Coronary artery (tissue), 2 donors: Measurements from ENCODE around the gene CCDC175.

Source experiments
- DNase-seq: peaks from one replicate; pipeline ENCODE4 v3.0.0-alpha.2; 2017; ENCODE audit warnings: low spot score
- H3K27ac ChIP-seq, 2 donors: fragments of 200-600 bp; sonication (generic); one replicate each; pipeline ENCODE4 v1.5.1; 2016 to 2019
- H3K4me3 ChIP-seq: fragments of 200-600 bp; sonication (generic); 2 replicates; pipeline ENCODE4 v1.5.1; 2016; ENCODE audit warnings: mild to moderate bottlenecking, moderate library complexity
- TF ChIP-seq, protein P1 (sequence below): fragments of 200-600 bp; sonication (generic); IDR thresholded peaks from one replicate; pipeline ENCODE4 v1.5.1; 2019; ENCODE audit warnings: antibody characterized with exemption

Gene CCDC175

DNA sequence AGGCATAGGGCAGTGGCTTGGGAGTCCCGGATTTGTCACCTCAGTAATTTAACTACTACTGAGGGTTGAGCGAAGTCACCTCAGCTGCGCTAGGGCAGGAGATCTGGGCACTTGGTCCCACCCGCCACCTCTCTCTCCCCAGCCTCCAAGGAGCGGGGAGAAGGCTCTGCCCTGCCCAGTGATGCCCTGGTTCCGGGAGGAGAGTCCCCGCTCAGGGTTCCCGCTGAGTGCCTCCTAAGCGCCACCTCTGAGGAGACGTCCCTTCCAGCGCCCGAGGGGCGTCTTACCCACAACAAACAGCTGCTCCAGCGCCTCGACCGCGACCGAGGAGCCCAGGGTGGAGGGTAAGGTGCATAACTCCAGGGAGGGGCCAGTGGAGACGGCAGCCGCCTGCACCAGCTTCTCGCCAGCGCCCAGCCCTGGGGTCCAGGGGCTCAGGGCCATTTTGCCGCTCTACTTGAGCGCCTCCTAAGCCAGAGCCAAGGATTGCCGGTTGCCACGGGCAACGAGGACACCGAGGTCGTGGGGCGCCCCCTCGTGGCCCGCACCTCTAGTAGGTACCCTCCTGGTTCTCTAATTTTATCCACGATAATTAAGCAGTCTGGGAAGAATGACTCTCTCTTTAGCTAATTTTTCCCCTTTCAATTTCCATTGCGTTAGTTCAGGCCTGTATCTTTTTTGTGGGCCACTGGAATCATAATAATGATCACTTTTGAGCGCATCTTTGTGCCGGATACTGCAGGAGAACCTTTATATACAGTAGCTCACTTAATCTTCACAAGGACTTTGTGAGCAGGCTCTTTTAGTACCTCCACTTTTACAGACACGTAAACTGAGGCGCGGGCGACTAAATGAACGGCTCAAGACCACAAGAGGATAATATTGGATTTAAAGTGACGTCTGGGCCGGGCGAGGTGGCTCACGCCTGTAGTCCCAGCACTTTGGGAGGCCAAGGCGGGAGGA, at the start of gene CCDC175:
Gene CCDC175 (minus strand): TSS at position 481 of the 963 bp plus-strand sequence. CDS start 37 bp downstream, at position 444.
- Histone ChIP-seq H3K4me3 (peak within 1 kb of the TSS; percentile 65), H3K27ac (no peak within 1 kb of the TSS)
- TF ChIP-seq, protein P1, sequence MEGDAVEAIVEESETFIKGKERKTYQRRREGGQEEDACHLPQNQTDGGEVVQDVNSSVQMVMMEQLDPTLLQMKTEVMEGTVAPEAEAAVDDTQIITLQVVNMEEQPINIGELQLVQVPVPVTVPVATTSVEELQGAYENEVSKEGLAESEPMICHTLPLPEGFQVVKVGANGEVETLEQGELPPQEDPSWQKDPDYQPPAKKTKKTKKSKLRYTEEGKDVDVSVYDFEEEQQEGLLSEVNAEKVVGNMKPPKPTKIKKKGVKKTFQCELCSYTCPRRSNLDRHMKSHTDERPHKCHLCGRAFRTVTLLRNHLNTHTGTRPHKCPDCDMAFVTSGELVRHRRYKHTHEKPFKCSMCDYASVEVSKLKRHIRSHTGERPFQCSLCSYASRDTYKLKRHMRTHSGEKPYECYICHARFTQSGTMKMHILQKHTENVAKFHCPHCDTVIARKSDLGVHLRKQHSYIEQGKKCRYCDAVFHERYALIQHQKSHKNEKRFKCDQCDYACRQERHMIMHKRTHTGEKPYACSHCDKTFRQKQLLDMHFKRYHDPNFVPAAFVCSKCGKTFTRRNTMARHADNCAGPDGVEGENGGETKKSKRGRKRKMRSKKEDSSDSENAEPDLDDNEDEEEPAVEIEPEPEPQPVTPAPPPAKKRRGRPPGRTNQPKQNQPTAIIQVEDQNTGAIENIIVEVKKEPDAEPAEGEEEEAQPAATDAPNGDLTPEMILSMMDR, result peak; percentile 30
- peak; percentile 74 for DNase-seq

DNA sequence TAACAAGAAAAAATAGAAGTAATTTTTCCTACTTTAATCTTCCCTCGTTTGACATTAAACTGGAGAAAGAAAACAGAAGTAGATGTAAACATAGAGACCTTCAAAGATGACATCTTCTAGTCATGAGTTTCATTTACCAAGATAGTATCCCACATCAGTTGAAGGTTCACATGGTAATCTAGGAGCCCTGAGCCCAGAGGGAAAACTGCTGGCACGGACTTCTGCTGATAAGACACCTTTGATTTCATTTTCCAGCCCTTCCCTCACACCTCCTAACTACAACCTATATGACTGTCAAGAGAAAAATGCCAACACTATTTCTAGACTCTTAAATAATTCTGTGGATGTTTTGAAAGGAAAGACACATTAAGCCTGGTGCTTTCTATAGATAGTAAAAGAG, 46.0 kb upstream of the CCDC175 start:
- H3K27ac ChIP-seq, result no peak overlapping the region
- no peak overlapping the region for H3K4me3 ChIP-seq
- TF ChIP-seq, protein P1, result no peak

DNA sequence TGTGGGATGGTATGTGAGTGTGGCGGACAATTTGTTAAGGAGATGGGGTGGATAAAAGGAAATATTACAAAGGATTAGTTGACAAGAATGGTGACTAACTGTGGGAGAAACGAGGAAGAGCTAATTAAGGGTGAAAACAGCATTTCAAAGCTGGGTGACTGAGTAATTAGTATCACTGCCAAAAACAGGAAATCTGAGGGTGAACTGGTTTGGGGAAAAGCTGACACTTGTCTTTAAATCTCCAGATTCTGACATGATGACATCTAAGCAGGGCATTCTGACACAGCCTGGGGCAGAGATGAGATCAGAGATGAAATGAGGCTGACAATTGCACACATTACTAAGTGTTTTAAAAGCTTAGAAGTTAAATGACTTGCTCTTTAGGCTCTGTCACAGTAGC, 42.4 kb upstream of the CCDC175 start:
- TF ChIP-seq, protein P1, result no peak
- no peak overlapping the region for H3K27ac ChIP-seq

More for the DNA sequence above, 46.0 kb upstream of the CCDC175 start:
- DNase-seq, result no peak

DNA sequence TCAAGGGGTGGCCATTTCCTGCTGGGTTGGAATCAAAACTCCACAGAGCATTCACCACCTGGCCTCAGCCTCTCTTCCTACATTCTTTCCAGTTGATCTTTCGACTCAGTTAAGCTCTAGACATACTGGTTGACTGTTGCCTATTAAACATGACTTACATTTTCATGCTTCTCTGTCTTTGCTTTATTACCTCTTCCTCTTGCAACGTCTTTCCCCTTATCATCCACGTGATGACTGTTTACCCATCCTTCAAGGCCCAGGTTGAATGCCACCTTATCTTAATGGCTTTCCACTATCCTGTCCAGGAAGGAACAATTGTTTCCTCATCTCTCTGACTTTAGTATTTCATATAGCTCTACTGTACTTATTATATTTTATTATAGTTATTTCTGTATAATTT, 24.4 kb upstream of the CCDC175 start:
- no peak for DNase-seq
- H3K27ac ChIP-seq, result no peak overlapping the region
- no peak overlapping the region for H3K4me3 ChIP-seq
- TF ChIP-seq, protein P1, result no peak

More for the DNA sequence above, 42.4 kb upstream of the CCDC175 start:
- DNase-seq, result no peak
- H3K4me3 ChIP-seq, result no peak overlapping the region

DNA sequence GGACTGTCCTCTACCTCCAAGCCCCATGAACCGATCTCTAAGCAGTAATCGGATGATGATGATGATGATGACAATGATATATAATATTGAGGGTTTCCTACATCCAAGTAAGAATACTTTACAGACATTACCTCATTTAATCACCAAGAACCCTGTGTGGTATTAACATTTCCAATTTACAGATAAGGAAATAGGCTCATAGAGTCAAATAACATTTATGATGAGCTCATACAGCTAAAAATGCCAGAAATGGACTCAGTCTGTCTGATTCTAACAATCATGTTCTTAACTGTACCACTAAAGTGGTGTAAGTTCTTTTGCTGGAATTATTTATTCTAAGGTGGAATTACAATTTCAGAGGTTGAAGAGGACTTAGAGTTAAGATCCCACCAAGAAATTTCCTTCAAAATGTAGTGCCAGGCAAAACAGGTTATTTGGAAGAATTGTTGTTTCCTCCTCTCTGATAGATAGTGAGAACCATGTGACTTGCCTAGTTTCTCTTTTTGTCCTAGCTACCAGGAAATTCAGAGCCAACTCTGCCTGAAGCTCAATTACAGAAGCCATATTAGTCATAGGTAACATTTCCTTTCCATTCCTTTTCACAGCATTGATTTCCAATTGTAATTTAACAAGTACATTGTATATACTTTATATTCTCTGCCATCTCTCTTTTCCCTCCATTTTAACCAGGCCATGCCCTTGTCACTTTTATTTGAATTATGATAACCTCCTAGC, 23.8 kb upstream of the CCDC175 start:
- Histone ChIP-seq H3K27ac (no peak overlapping the region), H3K4me3 (no peak overlapping the region)
- TF ChIP-seq, protein P1, result no peak
- DNase-seq, result no peak

DNA sequence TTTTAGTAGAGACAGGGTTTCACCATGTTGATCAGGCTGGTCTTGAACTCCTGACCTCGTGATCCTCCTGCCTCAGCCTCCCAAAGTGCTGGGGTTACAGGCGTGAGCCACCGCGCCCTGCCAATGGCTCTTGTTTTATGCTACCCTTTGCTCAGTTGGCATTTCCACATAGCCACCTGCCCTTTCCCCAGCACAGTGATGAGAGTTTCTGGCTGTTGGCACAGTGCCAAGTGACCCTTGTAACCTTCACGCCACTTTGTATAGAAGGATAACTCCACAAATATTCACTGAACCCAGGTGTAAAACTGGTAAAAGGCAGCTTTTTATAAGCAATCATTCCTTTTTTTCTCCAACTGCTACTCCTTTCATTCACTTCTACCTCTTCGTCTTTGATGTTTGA, 18.5 kb upstream of the CCDC175 start:
- Histone ChIP-seq H3K4me3 (no peak overlapping the region), H3K27ac (no peak overlapping the region)

More for the DNA sequence above, 18.5 kb upstream of the CCDC175 start:
- TF ChIP-seq, protein P1, result no peak
- DNase-seq, result no peak
